Activated CD4-positive, alpha-beta memory T cell treated with anti-CD3 and anti-CD28 coated beads for 36 hours (primary cell): ENCODE results near the gene UIMC1. TPM values are rescaled to one million over a fixed set of nuclear protein-coding genes. Genes with fewer than 3 reads are reported as not detected.

Source experiments
- CTCF ChIA-PET: fragments of 350-600 bp; sonication (Branson Sonifier 250); formaldehyde crosslinking; loops from one replicate; lab custom pipeline; 2021; ENCODE audit warnings: antibody characterized with exemption, inconsistent platforms; lab: Charles Lee
- POLR2A ChIA-PET: fragments of 350-600 bp; sonication (Branson Sonifier 250); formaldehyde crosslinking; loops from one replicate; lab custom pipeline; 2021; ENCODE audit warnings: antibody characterized with exemption; lab: Charles Lee
- DNase-seq: peaks from one replicate; pipeline ENCODE4 v3.0.0-alpha.2; 2020
- H3K27ac Mint-ChIP-seq: one replicate; pipeline ENCODE4 v1.8.0; 2021; ENCODE audit warnings: mixed read lengths
- H3K27me3 Mint-ChIP-seq: one replicate; pipeline ENCODE4 v1.8.0; 2021; ENCODE audit warnings: mixed read lengths
- H3K36me3 Mint-ChIP-seq: one replicate; pipeline ENCODE4 v1.8.0; 2021; ENCODE audit warnings: mixed read lengths
- H3K4me1 Mint-ChIP-seq: one replicate; pipeline ENCODE4 v1.8.0; 2021; ENCODE audit warnings: low read depth, mixed read lengths
- H3K4me3 Mint-ChIP-seq: one replicate; pipeline ENCODE4 v1.8.0; 2021; ENCODE audit warnings: mild to moderate bottlenecking, mixed read lengths
- H3K9me3 Mint-ChIP-seq: one replicate; pipeline ENCODE4 v1.8.0; 2021; ENCODE audit warnings: mixed read lengths
- intact Hi-C: fragments of 100-400 bp; cut with micrococcal nuclease; formaldehyde crosslinking; loops from one replicate; pipeline ENCODE4 v1.15.1; 2023
- total RNA-seq, 2 experiments: library from RNA; stranded (reverse); gene quantifications; one replicate each; pipeline ENCODE4 v1.2.3, GENCODE V29; 2021

The UIMC1 gene
- total RNA-seq, 2 experiments from 2014 or later, result 52.9 to 53.5 TPM

DNA sequence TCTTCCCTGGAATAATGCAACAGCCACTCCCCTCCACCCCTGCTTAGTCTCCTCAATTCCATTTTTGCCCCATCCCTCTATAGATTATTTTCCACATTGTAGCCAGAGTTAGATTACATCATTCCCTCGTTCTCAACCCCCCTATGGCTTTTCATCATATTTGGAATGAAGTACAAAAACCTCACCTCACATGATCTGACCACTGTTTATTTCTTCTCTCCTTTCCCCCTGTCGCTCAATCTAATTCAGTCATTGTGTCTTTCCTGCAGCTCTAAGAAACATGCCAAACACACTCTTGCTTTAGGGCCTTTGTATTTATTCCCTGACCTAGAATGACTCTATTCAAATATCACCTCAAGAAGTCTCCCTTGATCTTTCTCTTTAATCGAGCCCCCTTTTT, 84.9 kb downstream of the UIMC1 start:
- POLR2A ChIA-PET, result no interaction called here
- Mint-ChIP-seq H3K27ac (no peak overlapping the region), H3K4me1 (no peaks in the 10 kb centered on the region), H3K4me3 (no peak overlapping the region), H3K9me3 (no peaks in the 10 kb centered on the region), H3K27me3 (no peaks in the 10 kb centered on the region), H3K36me3 (peaks cover 3% of the 10 kb centered on the region)
- DNase-seq, result no peak
- CTCF ChIA-PET, result no interaction called here
- intact Hi-C loops, result no loop called here

DNA sequence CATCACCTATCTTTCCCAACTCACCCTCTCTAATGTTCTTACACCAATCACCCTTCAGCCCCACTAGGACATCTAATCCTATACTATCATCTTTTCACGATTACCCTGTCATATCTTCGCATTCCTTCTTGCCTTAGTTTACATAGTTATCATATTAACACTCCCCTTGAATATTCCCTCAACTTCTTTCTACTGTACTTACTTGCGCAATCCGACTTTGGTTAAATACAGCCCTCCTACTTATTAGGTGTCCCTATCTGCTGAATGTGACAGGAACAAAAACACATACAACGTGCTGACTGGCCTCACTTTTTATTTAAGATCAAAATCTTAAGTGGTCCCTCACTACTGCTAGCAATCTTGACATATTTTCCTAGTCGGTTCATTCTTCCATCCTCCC, 88.0 kb downstream of the UIMC1 start:
- H3K4me3 Mint-ChIP-seq, result no peak overlapping the region
- DNase-seq, result no peak
- H3K27ac Mint-ChIP-seq, result no peak overlapping the region
- peaks cover 6% of the 10 kb centered on the region for H3K36me3 Mint-ChIP-seq
- ChIA-PET CTCF (no interaction called here), POLR2A (no interaction called here)
- intact Hi-C loops, result no loop called here
- H3K4me1 Mint-ChIP-seq, result peaks cover 8% of the 10 kb centered on the region
- H3K9me3 Mint-ChIP-seq, result no peaks in the 10 kb centered on the region
- H3K27me3 Mint-ChIP-seq, result no peaks in the 10 kb centered on the region

DNA sequence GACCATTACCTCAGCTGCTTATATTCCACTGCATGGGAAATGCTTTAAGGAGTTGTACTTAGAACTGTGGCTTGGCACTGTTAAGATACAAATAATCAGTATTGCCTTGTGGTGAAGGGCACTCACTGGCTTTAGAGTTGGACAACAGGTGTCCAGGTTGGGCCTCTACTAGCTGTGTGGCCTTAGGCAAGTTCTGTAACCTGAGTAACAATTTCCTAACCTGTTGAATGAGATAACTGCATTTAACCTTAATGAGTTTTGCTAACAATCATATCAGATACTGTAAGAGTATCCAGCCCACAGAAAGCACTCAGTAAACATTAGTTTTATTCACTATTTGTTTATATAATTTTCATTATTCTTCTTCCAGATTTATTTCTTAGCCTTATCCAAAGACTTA, 90.2 kb downstream of the UIMC1 start:
- ChIA-PET POLR2A (interaction anchor here (1.3 kb wide), 1 partner anchor 16 kb away, joined by 3 read pairs; no protein-coding TSS in a partner anchor), CTCF (interaction anchor here (0.6 to 2.7 kb wide), 2 partner anchors 256 to 343 kb away, joined by 3 to 9 read pairs; no protein-coding TSS in a partner anchor)
- no peak overlapping the region for H3K27ac Mint-ChIP-seq
- no peak for DNase-seq
- intact Hi-C loops, result no loop called here
- H3K9me3 Mint-ChIP-seq, result no peaks in the 10 kb centered on the region
- H3K27me3 Mint-ChIP-seq, result no peaks in the 10 kb centered on the region
- H3K4me3 Mint-ChIP-seq, result no peak overlapping the region
- H3K4me1 Mint-ChIP-seq, result peaks cover 12% of the 10 kb centered on the region
- peaks cover 11% of the 10 kb centered on the region for H3K36me3 Mint-ChIP-seq

DNA sequence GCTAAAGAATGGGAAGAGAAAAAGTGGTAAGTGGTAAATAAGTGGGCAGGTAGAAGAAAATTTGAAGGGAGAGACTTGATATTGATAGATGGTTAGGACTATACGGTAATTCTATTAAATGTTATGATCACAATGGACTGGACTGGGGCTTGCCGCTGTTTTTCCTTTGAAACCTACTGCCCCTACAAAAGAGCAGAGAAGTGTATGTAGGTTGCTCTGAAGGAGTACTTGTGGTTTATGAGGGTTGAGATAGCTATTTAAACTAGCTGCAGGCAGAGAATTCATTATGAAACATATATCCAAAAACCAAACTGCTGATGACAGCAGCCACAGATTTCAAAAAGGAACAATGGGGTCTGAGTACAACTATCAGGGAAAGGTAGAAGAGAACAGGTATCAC, 90.7 kb downstream of the UIMC1 start:
- Mint-ChIP-seq H3K36me3 (peaks cover 11% of the 10 kb centered on the region), H3K27me3 (no peaks in the 10 kb centered on the region), H3K4me1 (peaks cover 13% of the 10 kb centered on the region), H3K9me3 (no peaks in the 10 kb centered on the region), H3K4me3 (no peak overlapping the region), H3K27ac (no peak overlapping the region)
- intact Hi-C loops, result no loop called here
- ChIA-PET CTCF (interaction anchor here (2.7 kb wide), 1 partner anchor 255 kb away, joined by 9 read pairs; no protein-coding TSS in a partner anchor), POLR2A (interaction anchor here (1.3 kb wide), 1 partner anchor 16 kb away, joined by 3 read pairs; no protein-coding TSS in a partner anchor)
- no peak for DNase-seq

DNA sequence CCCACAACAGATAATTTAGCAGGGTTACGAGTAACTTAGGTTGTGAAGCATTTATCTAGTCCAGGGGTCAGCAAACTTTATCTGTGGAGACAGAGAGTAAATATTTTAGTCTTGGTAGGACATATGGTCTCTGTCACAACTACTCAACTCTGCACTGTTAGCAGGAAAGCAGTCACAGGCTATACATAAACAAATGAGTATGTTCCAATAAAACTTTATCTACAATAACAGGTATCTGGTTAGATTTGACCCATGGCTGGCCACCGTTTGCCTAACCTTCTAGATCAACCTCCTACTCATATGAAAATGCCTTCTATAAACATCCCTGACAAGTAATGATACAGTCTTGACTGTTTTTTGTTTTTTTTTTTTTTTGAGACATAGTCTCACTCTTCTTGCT, 94.5 kb downstream of the UIMC1 start:
- CTCF ChIA-PET, result interaction anchor here (3.7 kb wide), 1 partner anchor 252 kb away, joined by 20 read pairs; no protein-coding TSS in a partner anchor
- Mint-ChIP-seq H3K4me3 (no peak overlapping the region), H3K9me3 (no peaks in the 10 kb centered on the region), H3K27ac (no peak overlapping the region), H3K4me1 (peaks cover 24% of the 10 kb centered on the region), H3K36me3 (peaks cover 26% of the 10 kb centered on the region), H3K27me3 (no peaks in the 10 kb centered on the region)
- POLR2A ChIA-PET, result no interaction called here
- no peak for DNase-seq
- intact Hi-C loops, result no loop called here

DNA sequence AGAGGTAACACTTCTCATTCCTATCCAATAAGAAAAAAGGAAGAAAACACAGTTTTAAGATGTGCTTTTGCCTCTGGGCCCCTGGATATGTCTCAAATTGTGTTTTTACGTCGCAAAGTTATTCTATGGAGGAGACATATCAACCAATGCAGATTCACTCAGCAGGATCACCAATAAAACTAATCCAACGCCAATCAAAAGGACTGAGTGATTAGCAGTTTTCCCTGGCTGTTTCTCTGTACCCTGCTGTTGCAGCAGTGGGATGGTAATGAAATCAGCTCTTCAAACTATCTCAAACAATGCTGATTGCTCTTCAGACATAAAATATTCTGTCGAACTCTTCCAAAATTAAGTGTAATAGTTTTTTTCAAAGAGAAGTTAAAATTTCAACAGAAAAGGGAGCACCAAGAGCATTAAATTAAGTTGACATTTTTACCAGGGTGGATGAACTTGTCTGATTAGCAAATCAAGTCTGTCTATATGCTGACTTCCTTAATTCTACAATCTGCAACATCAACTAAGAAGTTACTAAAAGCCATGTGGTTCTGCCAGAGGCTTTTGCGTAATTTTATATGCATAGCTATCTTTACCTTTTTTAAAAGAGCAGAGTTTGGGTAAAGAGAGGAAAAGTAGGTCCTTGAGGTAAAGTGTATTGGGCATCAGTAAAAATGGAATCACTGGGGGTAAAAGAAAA, 97.8 kb downstream of the UIMC1 start:
- Mint-ChIP-seq H3K36me3 (peaks cover 46% of the 10 kb centered on the region), H3K27ac (no peak overlapping the region), H3K4me1 (peaks cover 17% of the 10 kb centered on the region), H3K27me3 (no peaks in the 10 kb centered on the region), H3K9me3 (no peaks in the 10 kb centered on the region), H3K4me3 (no peak overlapping the region)
- POLR2A ChIA-PET, result no interaction called here
- intact Hi-C loops, result no loop called here
- no peak for DNase-seq
- CTCF ChIA-PET, result interaction anchor here (1.3 to 3.7 kb wide), 2 partner anchors 248 kb away, joined by 3 to 20 read pairs; no protein-coding TSS in a partner anchor

DNA sequence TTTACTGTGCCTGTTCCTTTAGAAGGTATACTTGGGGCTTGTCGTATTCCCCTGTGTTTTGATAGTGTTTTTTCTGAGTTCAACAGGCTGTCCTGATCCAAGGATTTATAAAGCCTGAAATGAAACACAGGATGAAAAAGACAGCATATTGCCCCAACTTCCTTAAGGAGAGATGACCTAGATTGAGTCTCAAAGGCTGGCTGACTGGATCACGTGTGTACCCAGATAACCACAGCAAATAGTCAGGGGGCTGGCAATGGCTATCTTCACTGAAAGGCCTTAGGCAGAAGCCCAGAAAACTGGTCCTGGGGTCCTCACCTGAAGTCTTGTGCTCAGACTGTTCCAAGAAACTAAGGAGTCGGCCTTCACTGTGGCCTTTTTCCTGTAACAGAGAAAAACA, 99.8 kb downstream of the UIMC1 start:
- intact Hi-C loops, result no loop called here
- Mint-ChIP-seq H3K36me3 (peaks cover 46% of the 10 kb centered on the region), H3K27me3 (no peaks in the 10 kb centered on the region), H3K4me3 (no peak overlapping the region), H3K27ac (no peak overlapping the region), H3K9me3 (no peaks in the 10 kb centered on the region), H3K4me1 (peaks cover 26% of the 10 kb centered on the region)
- POLR2A ChIA-PET, result interaction anchor here (0.6 kb wide), 1 partner anchor 9 kb away, joined by 3 read pairs; no protein-coding TSS in a partner anchor
- CTCF ChIA-PET, result no interaction called here
- no peak for DNase-seq

- Mint-ChIP-seq H3K27ac (no peak overlapping the region), H3K4me3 (no peak overlapping the region), H3K36me3 (peaks cover 45% of the 10 kb centered on the region), H3K9me3 (no peaks in the 10 kb centered on the region), H3K27me3 (no peaks in the 10 kb centered on the region), H3K4me1 (peaks cover 27% of the 10 kb centered on the region)
- ChIA-PET CTCF (no interaction called here), POLR2A (no interaction called here)
- intact Hi-C loops, result no loop called here
- DNase-seq, result no peak
Measured at GRCh38 chr5:176906126-176906525, 100.5 kb downstream of the UIMC1 start.

DNA sequence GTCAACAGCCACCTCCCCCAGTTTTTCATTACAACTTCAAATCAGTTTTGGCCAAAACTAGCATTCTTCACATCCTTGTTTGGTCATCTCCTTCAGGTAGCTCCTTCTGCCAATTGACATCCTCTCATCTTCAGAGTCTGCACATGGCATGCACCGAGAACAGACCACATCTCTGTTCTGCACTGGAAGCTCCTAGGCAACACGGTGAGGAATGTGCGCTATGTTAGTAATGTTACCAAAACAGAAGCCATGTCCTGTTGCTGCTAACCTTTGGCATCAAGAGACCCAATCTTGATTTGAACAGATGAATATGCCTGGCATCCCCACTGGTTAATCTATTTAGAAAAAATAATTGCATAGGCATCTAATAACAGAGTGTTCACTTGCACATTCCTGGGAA, 102.3 kb downstream of the UIMC1 start:
- intact Hi-C loops, result loop anchor here (5.0 kb wide), 1 partner anchor 93 kb away; no protein-coding TSS in a partner anchor
- DNase-seq, result no peak
- POLR2A ChIA-PET, result no interaction called here
- H3K36me3 Mint-ChIP-seq, result peaks cover 42% of the 10 kb centered on the region
- H3K9me3 Mint-ChIP-seq, result no peaks in the 10 kb centered on the region
- CTCF ChIA-PET, result no interaction called here
- H3K27ac Mint-ChIP-seq, result no peak overlapping the region
- H3K27me3 Mint-ChIP-seq, result no peaks in the 10 kb centered on the region
- H3K4me1 Mint-ChIP-seq, result peaks cover 29% of the 10 kb centered on the region
- no peak overlapping the region for H3K4me3 Mint-ChIP-seq

- H3K4me3 Mint-ChIP-seq, result no peak overlapping the region
- intact Hi-C loops, result loop anchor here (5.0 kb wide), 1 partner anchor 94 kb away; no protein-coding TSS in a partner anchor
- peaks cover 36% of the 10 kb centered on the region for H3K36me3 Mint-ChIP-seq
- H3K9me3 Mint-ChIP-seq, result no peaks in the 10 kb centered on the region
- H3K27ac Mint-ChIP-seq, result no peak overlapping the region
- ChIA-PET POLR2A (no interaction called here), CTCF (interaction anchor here (0.9 to 1.5 kb wide), 4 partner anchors 14 to 245 kb away, joined by 3 to 4 read pairs (median 3); no protein-coding TSS in a partner anchor)
- no peak for DNase-seq
- no peaks in the 10 kb centered on the region for H3K27me3 Mint-ChIP-seq
- H3K4me1 Mint-ChIP-seq, result peaks cover 33% of the 10 kb centered on the region
Measured at GRCh38 chr5:176902911-176903664, 103.5 kb downstream of the UIMC1 start.

DNA sequence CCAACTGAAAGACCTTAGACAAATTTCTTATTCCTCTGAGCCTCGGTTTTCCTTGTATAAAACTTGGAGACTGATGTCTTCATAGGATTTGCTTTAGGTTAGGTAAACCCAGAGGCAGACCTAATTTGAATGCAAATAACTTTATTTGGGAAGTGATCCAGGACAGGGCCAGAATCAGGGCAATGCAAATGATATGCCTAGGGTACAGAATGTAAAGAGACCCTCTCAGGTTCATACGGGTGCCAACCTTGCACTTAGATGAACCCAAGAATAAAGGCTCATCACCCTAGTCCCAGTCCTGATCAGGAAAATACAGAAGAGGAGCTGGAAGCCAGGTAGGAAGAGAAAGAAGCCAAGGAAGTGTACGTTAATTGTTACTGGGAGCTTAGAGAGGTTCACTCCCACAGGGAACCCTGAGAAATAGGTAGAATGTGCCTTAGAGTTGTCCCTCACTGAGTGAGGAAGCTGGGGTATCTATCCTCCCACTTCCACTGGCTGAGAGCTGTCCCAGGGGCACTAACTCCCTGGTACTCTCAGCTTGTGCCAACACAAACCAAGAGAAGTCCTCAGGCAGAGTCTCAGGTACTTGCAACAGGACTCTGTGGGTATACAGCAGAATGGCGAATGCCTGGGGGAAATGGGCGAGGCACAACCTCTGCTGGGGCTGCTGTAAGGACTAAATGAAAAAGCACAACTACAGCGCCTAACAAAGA, 104.3 kb downstream of the UIMC1 start:
- no peak for DNase-seq
- Mint-ChIP-seq H3K36me3 (peaks cover 31% of the 10 kb centered on the region), H3K27me3 (no peaks in the 10 kb centered on the region), H3K4me3 (no peak overlapping the region), H3K27ac (peak overlapping the region; percentile 54), H3K9me3 (no peaks in the 10 kb centered on the region), H3K4me1 (peaks cover 34% of the 10 kb centered on the region)
- intact Hi-C loops, result loop anchor here (5.0 kb wide), 1 partner anchor 95 kb away; no protein-coding TSS in a partner anchor
- CTCF ChIA-PET, result interaction anchor here (1.1 to 4.7 kb wide), 4 partner anchors 15 to 244 kb away, joined by 3 to 19 read pairs (median 4); no protein-coding TSS in a partner anchor
- POLR2A ChIA-PET, result no interaction called here
